Natural killer cell (primary cell): ENCODE data around the gene TMEM217. TPM values are rescaled to one million over a fixed set of nuclear protein-coding genes. Genes with fewer than 3 reads are reported as not detected.

Experiments used
- ATAC-seq, 3 donors: fragments of 150-1000 bp in 2 of 3; fragments of 200-7000 bp in 1 of 3; cut with Tn5 transposase; 1 replicate in 1 of 3; 2 replicates in 2 of 3; pipeline ENCODE4 v1.10.0; 2021; ENCODE audit warnings: mild to moderate bottlenecking in 2 of 3, moderate library complexity in 2 of 3
- DNase-seq, 2 donors: peaks; one replicate each; pipeline versions ENCODE4 v3.0.0 to v3.0.0-alpha.2; 2013 to 2021; ENCODE audit warnings: mixed read lengths in 1 of 2
- H3K27ac ChIP-seq: one replicate; pipeline ENCODE4 v1.5.1; 2013; ENCODE audit warnings: mild to moderate bottlenecking, low read length
- H3K27me3 ChIP-seq: one replicate; pipeline ENCODE4 v1.6.1; 2013; ENCODE audit warnings: low read length; ENCODE audit not compliant: control insufficient read depth, insufficient read depth
- H3K36me3 ChIP-seq: one replicate; pipeline ENCODE4 v1.6.1; 2013; ENCODE audit warnings: low read length; ENCODE audit not compliant: control insufficient read depth, insufficient read depth
- H3K4me1 ChIP-seq: one replicate; pipeline ENCODE4 v1.6.1; 2013; ENCODE audit warnings: low read length; ENCODE audit not compliant: control insufficient read depth, insufficient read depth
- H3K4me3 ChIP-seq: one replicate; pipeline ENCODE4 v1.5.1; 2013; ENCODE audit warnings: low read length
- H3K9me3 ChIP-seq: one replicate; pipeline ENCODE4 v1.6.1; 2013; ENCODE audit warnings: low read length; ENCODE audit not compliant: control insufficient read depth, insufficient read depth
- H3K27ac Mint-ChIP-seq, 2 donors: one replicate each; pipeline ENCODE4 v1.8.0; 2022; ENCODE audit warnings: mild to moderate bottlenecking in 2 of 2, mixed read lengths in 2 of 2, moderate library complexity in 1 of 2
- H3K27me3 Mint-ChIP-seq, 2 donors: one replicate each; pipeline ENCODE4 v1.8.0; 2022; ENCODE audit warnings: low read depth in 2 of 2, mixed read lengths in 2 of 2
- H3K36me3 Mint-ChIP-seq: one replicate; pipeline ENCODE4 v1.8.0; 2022; ENCODE audit warnings: mixed read lengths
- H3K4me1 Mint-ChIP-seq, 2 donors: one replicate each; pipeline ENCODE4 v1.8.0; 2022; ENCODE audit warnings: mixed read lengths in 2 of 2
- H3K4me3 Mint-ChIP-seq: one replicate; pipeline ENCODE4 v1.8.0; 2022; ENCODE audit warnings: mild to moderate bottlenecking, moderate library complexity, mixed read lengths
- H3K9me3 Mint-ChIP-seq, 2 donors: one replicate each; pipeline ENCODE4 v1.8.0; 2022; ENCODE audit warnings: mixed read lengths in 2 of 2
- WGBS: methylation state at CpG from one replicate; pipeline ENCODE4 v1.1.7; 2013; ENCODE audit warnings: missing lambda C conversion rate; ENCODE audit not compliant: insufficient coverage; 5-methylcytosine and 5-hydroxymethylcytosine counted together
- intact Hi-C: fragments of 100-400 bp; cut with micrococcal nuclease; formaldehyde crosslinking; loops from one replicate; pipeline ENCODE4 v1.14.2; 2022
- total RNA-seq, 4 donors: library from RNA; stranded (reverse); fragments of 120-200 nt in 1 of 4; gene quantifications; one replicate each; pipeline versions ENCODE4 v1.2.3 to v1.2.4, GENCODE V29; 2013 to 2022
- TF ChIP-seq, protein P1 (sequence below): fragments of 200-600 bp; IDR thresholded peaks from one replicate; pipeline ENCODE4 v1.8.0; 2022; ENCODE audit warnings: antibody characterized with exemption

The TMEM217 gene
- total RNA-seq, 3 donors from 2014 or later (not counting 1 experiment from before 2014, with no cell fraction given): 0.75 to 2.1 (median 0.75) TPM

DNA sequence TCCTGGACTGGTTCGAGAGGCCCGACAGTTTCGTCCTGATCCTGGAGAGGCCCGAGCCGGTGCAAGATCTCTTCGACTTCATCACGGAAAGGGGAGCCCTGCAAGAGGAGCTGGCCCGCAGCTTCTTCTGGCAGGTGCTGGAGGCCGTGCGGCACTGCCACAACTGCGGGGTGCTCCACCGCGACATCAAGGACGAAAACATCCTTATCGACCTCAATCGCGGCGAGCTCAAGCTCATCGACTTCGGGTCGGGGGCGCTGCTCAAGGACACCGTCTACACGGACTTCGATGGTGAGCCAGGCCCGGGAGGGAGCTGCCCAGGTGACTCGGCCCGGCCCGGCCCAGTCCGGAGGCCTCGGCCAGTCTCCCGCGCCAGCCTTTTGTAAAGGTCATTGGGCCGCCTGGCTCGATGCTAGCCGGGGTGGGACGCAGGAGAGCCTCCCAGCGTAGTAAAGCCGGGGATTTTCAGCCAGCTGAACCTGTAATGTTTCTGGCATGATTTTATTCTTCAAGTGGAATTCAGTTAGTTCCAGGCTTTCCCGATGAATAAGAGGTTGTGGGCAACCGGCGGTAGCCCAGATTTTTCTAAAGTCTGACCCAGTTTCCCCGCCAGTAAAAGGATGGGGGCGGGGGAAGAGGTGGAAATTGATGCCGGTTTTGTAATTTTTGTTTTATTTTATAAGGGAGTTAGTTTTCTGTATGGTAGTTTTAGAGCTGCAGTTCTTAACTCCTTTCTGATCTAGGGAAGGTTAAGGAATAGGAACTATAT is 86.6 kb downstream of the TMEM217 start:
- Mint-ChIP-seq H3K9me3 (no peaks in the 10 kb centered on the region), H3K4me1 (peaks cover 56 to 58% of the 10 kb centered on the region in 2 donors), H3K27me3 (no peaks in the 10 kb centered on the region), H3K36me3 (peaks cover 33% of the 10 kb centered on the region), H3K4me3 (peak overlapping the region; percentile 99), H3K27ac (peak overlapping the region; percentile 95 to 99)
- TF ChIP-seq, protein P1, sequence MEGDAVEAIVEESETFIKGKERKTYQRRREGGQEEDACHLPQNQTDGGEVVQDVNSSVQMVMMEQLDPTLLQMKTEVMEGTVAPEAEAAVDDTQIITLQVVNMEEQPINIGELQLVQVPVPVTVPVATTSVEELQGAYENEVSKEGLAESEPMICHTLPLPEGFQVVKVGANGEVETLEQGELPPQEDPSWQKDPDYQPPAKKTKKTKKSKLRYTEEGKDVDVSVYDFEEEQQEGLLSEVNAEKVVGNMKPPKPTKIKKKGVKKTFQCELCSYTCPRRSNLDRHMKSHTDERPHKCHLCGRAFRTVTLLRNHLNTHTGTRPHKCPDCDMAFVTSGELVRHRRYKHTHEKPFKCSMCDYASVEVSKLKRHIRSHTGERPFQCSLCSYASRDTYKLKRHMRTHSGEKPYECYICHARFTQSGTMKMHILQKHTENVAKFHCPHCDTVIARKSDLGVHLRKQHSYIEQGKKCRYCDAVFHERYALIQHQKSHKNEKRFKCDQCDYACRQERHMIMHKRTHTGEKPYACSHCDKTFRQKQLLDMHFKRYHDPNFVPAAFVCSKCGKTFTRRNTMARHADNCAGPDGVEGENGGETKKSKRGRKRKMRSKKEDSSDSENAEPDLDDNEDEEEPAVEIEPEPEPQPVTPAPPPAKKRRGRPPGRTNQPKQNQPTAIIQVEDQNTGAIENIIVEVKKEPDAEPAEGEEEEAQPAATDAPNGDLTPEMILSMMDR: no peak
- H3K27me3 ChIP-seq: no peaks in the 10 kb centered on the region
- intact Hi-C loops: loop anchor here (5.0 to 10.0 kb wide), 2 partner anchors 69 to 577 kb away; partner anchors contain the start of gene SRSF3
- DNase-seq: peak; percentile 45 to 62
- peaks cover 45% of the 10 kb centered on the region for H3K36me3 ChIP-seq
- under 1% methylated on average over 45 of the region's 45 CpGs for WGBS
- no peak for ATAC-seq
- peak overlapping the region; percentile 75 for H3K27ac ChIP-seq
- peak overlapping the region; percentile 92 for H3K4me3 ChIP-seq
- peaks cover 44% of the 10 kb centered on the region for H3K4me1 ChIP-seq
- H3K9me3 ChIP-seq: no peaks in the 10 kb centered on the region

DNA sequence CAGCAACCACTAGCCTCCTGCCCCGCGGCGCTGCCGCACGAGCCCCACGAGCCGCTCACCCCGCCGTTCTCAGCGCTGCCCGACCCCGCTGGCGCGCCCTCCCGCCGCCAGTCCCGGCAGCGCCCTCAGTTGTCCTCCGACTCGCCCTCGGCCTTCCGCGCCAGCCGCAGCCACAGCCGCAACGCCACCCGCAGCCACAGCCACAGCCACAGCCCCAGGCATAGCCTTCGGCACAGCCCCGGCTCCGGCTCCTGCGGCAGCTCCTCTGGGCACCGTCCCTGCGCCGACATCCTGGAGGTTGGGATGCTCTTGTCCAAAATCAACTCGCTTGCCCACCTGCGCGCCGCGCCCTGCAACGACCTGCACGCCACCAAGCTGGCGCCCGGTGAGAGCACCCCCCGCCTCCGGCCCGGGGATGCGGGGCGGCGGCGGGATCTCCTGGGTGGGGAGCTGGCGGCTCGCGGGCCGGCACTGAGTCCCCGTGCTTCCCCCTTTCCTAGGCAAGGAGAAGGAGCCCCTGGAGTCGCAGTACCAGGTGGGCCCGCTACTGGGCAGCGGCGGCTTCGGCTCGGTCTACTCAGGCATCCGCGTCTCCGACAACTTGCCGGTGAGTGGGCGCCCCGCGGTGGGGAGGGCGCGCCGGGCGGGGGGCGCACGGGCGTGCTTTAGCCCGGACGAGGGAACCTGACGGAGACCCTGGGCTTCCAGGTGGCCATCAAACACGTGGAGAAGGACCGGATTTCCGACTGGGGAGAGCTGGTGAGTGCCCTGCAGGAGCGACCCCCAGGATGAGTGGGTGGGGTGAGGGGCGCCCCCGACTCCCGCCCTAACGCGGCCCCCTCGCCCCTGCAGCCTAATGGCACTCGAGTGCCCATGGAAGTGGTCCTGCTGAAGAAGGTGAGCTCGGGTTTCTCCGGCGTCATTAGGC is 87.4 kb downstream of the TMEM217 start:
- H3K9me3 Mint-ChIP-seq: no peaks in the 10 kb centered on the region
- ATAC-seq: peak; percentile 3 to 6 (median 5)
- H3K4me1 Mint-ChIP-seq: peaks cover 50 to 53% of the 10 kb centered on the region in 2 donors
- Histone ChIP-seq H3K9me3 (no peaks in the 10 kb centered on the region), H3K4me3 (peak overlapping the region; percentile 92), H3K27me3 (no peaks in the 10 kb centered on the region), H3K4me1 (peaks cover 37% of the 10 kb centered on the region), H3K36me3 (peaks cover 42% of the 10 kb centered on the region), H3K27ac (peak overlapping the region; percentile 75)
- WGBS: under 1% methylated on average over 92 of the region's 92 CpGs
- intact Hi-C loops: loop anchor here (5.0 to 10.0 kb wide), 2 partner anchors 68 to 576 kb away; partner anchors contain the start of gene SRSF3
- TF ChIP-seq, protein P1: peak; percentile 26
- no peaks in the 10 kb centered on the region for H3K27me3 Mint-ChIP-seq
- peak overlapping the region; percentile 95 to 99 for H3K27ac Mint-ChIP-seq
- peak overlapping the region; percentile 99 for H3K4me3 Mint-ChIP-seq
- peaks cover 32% of the 10 kb centered on the region for H3K36me3 Mint-ChIP-seq
- peak; percentile 62 to 69 for DNase-seq

DNA sequence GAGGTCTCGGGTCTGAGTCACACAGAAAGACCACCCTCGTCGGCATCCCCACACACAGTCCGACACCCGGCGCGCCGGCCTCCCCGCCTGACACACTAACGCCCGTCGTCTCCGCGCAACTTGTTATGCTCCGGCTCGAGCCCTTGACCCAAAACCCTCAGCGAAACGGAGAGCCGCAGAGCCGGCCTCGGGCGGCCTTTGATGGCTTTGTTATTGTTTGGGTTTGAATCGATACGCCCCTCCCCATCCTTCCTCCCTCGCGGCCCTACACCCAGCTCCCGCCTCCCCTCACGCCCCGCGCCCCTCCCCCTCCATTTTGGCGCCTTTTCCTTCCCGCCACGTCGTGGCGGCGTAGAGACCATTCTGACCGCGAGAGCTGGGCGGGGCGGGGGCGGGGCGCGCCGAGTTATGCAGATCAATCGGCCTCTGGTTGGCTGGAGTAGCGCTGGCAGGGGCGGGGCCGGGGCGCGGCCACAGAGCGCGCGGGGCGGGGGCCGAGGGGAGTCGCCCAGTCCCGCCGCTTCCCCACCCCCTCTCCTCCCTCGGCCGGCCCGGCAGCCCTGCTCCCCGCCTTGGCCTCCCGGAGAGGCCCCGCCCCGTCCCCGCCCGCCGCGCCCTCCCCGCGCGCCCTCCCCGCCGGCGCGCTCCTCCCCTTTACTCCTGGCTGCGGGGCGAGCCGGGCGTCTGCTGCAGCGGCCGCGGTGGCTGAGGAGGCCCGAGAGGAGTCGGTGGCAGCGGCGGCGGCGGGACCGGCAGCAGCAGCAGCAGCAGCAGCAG is 88.3 kb downstream of the TMEM217 start, which contains the start of gene PIM1:
TSS of gene PIM1 (plus strand) at position 657 of the 777 bp plus-strand sequence. CDS start 424 bp downstream, outside the sequence.
- Histone ChIP-seq H3K36me3 (peaks cover 34% of the 10 kb centered on the region), H3K4me1 (peaks cover 39% of the 10 kb centered on the region), H3K27me3 (no peaks in the 10 kb centered on the region), H3K4me3 (peak within 1 kb of the TSS; percentile 92), H3K27ac (peak within 1 kb of the TSS; percentile 75), H3K9me3 (no peaks in the 10 kb centered on the region)
- TF ChIP-seq, protein P1: no peak
- intact Hi-C loops: loop anchor here (5.0 to 10.0 kb wide), 2 partner anchors 67 to 575 kb away; partner anchors contain the start of gene SRSF3
- DNase-seq (peak; percentile 90 to 98), ATAC-seq (peak; percentile 79 to 95 (median 85))
- Mint-ChIP-seq H3K9me3 (no peaks in the 10 kb centered on the region), H3K27ac (peak within 1 kb of the TSS; percentile 95 to 99), H3K36me3 (peaks cover 23% of the 10 kb centered on the region), H3K27me3 (no peaks in the 10 kb centered on the region), H3K4me3 (peak within 1 kb of the TSS; percentile 99), H3K4me1 (peaks cover 41 to 47% of the 10 kb centered on the region in 2 donors)
- under 1% methylated on average over 87 of the region's 90 CpGs for WGBS
